H9 (cell line): ENCODE results near the gene RCAN2. TPM values are rescaled to one million over a fixed set of nuclear protein-coding genes. Genes with fewer than 3 reads are reported as not detected.

Experiments used
- DNase-seq: peaks from one replicate; pipeline ENCODE4 v3.0.0-alpha.2; 2017
- H2AFZ ChIP-seq: one replicate; pipeline ENCODE4 v1.6.1; 2013; ENCODE audit warnings: mild to moderate bottlenecking, low read length, control low read depth, moderate library complexity
- H2AK5ac ChIP-seq: 2 replicates; pipeline ENCODE4 v1.6.1; 2013; ENCODE audit warnings: low read length, control low read depth, mixed read lengths; ENCODE audit not compliant: insufficient read length
- H2BK120ac ChIP-seq: one replicate; pipeline ENCODE4 v1.6.1; 2013; ENCODE audit warnings: low read depth, mild to moderate bottlenecking, low read length, control low read depth, inconsistent platforms; ENCODE audit not compliant: poor library complexity, severe bottlenecking
- H2BK12ac ChIP-seq: 2 replicates; pipeline ENCODE4 v1.6.1; 2013; ENCODE audit warnings: low read length, control low read depth, mixed read lengths, low read depth; ENCODE audit not compliant: insufficient read length
- H2BK15ac ChIP-seq: 2 replicates; pipeline ENCODE4 v1.6.1; 2013; ENCODE audit warnings: low read depth, low read length, control low read depth
- H2BK20ac ChIP-seq: one replicate; pipeline ENCODE4 v1.6.1; 2013; ENCODE audit warnings: low read depth, mild to moderate bottlenecking, low read length, control low read depth, inconsistent platforms; ENCODE audit not compliant: poor library complexity, severe bottlenecking
- H2BK5ac ChIP-seq: 2 replicates; pipeline ENCODE4 v1.6.1; 2013; ENCODE audit warnings: low read length, control low read depth, mixed read lengths; ENCODE audit not compliant: insufficient read length
- H3K14ac ChIP-seq: 2 replicates; pipeline ENCODE4 v1.6.1; 2013; ENCODE audit warnings: low read length, control low read depth; ENCODE audit not compliant: insufficient read depth
- H3K18ac ChIP-seq: 2 replicates; pipeline ENCODE4 v1.6.1; 2013; ENCODE audit warnings: low read depth, mild to moderate bottlenecking, mixed read lengths, low read length, control low read depth; ENCODE audit not compliant: insufficient read length
- H3K23ac ChIP-seq: 2 replicates; pipeline ENCODE4 v1.6.1; 2013; ENCODE audit warnings: low read length, control low read depth, mixed read lengths, low read depth; ENCODE audit not compliant: insufficient read length
- H3K23me2 ChIP-seq: 2 replicates; pipeline ENCODE4 v1.6.1; 2013; ENCODE audit warnings: low read depth, mild to moderate bottlenecking, mixed read lengths, low read length, control low read depth; ENCODE audit not compliant: insufficient read length, poor library complexity, severe bottlenecking
- H3K27ac ChIP-seq: 2 replicates; pipeline ENCODE4 v1.5.1; 2013; ENCODE audit warnings: low read length, control low read depth, mixed read lengths, low read depth; ENCODE audit not compliant: insufficient read length
- H3K27me3 ChIP-seq: 2 replicates; pipeline ENCODE4 v1.6.1; 2013; ENCODE audit warnings: low read length, control low read depth, inconsistent platforms; ENCODE audit not compliant: insufficient read depth
- H3K4ac ChIP-seq: 2 replicates; pipeline ENCODE4 v1.6.1; 2013; ENCODE audit warnings: low read depth, mild to moderate bottlenecking, control low read depth, inconsistent platforms, low read length, moderate library complexity
- H3K4me1 ChIP-seq: 2 replicates; pipeline ENCODE4 v1.6.1; 2013; ENCODE audit warnings: low read length, control low read depth, inconsistent platforms; ENCODE audit not compliant: insufficient read depth
- H3K4me2 ChIP-seq: 2 replicates; pipeline ENCODE4 v1.6.1; 2013; ENCODE audit warnings: low read length, control low read depth, mixed read lengths; ENCODE audit not compliant: insufficient read length, insufficient read depth
- H3K56ac ChIP-seq: 2 replicates; pipeline ENCODE4 v1.6.1; 2013; ENCODE audit warnings: low read depth, mild to moderate bottlenecking, mixed read lengths, low read length, control low read depth; ENCODE audit not compliant: insufficient read length
- H3K79me1 ChIP-seq: 2 replicates; pipeline ENCODE4 v1.6.1; 2013; ENCODE audit warnings: low read depth, mild to moderate bottlenecking, moderate library complexity, low read length, control low read depth, inconsistent platforms; ENCODE audit not compliant: insufficient read depth, poor library complexity, severe bottlenecking
- H3K79me2 ChIP-seq: 2 replicates; pipeline ENCODE4 v1.6.1; 2013; ENCODE audit warnings: low read length, control low read depth, inconsistent platforms; ENCODE audit not compliant: insufficient read depth
- H3K9ac ChIP-seq: 2 replicates; pipeline ENCODE4 v1.6.1; 2013; ENCODE audit warnings: low read length, control low read depth, mixed read lengths; ENCODE audit not compliant: insufficient read length; ENCODE audit errors: extremely low read depth
- H3K9me3 ChIP-seq: one replicate; pipeline ENCODE4 v1.6.1; 2013; ENCODE audit warnings: low read depth, low read length, inconsistent platforms; ENCODE audit not compliant: control insufficient read depth
- H3T11ph ChIP-seq: one replicate; pipeline ENCODE4 v1.6.1; 2013; ENCODE audit warnings: mild to moderate bottlenecking, low read length, control low read depth, inconsistent platforms
- H4K20me1 ChIP-seq: one replicate; pipeline ENCODE4 v1.6.1; 2013; ENCODE audit not compliant: control insufficient read depth, insufficient read length, insufficient read depth
- H4K5ac ChIP-seq: 2 replicates; pipeline ENCODE4 v1.6.1; 2013; ENCODE audit warnings: low read depth, mild to moderate bottlenecking, mixed read lengths, low read length, control low read depth; ENCODE audit not compliant: insufficient read length
- H4K8ac ChIP-seq: replicated peaks from 2 replicates; pipeline ENCODE4 v1.6.1; 2013; ENCODE audit warnings: low read length, control low read depth, mixed read lengths, low read depth; ENCODE audit not compliant: insufficient read length
- H4K91ac ChIP-seq: 2 replicates; pipeline ENCODE4 v1.6.1; 2013; ENCODE audit warnings: low read depth, mild to moderate bottlenecking, moderate library complexity, mixed read lengths, low read length, control low read depth; ENCODE audit not compliant: insufficient read length
- H3K27ac Mint-ChIP-seq, 3 experiments: 2 replicates in 2 of 3; 3 replicates in 1 of 3; pipeline ENCODE4 v1.8.0; 2020 to 2021; ENCODE audit warnings: mixed read lengths in 3 of 3, mild to moderate bottlenecking in 1 of 3, moderate library complexity in 1 of 3
- H3K27me3 Mint-ChIP-seq: 2 replicates; pipeline ENCODE4 v1.8.0; 2021; ENCODE audit warnings: low read depth, mild to moderate bottlenecking, moderate library complexity, mixed read lengths
- H3K36me3 Mint-ChIP-seq, 3 experiments: 2 replicates in 2 of 3; 3 replicates in 1 of 3; pipeline ENCODE4 v1.8.0; 2020 to 2021; ENCODE audit warnings: low read depth in 3 of 3, mixed read lengths in 3 of 3; ENCODE audit not compliant: insufficient read depth in 1 of 3
- H3K4me1 Mint-ChIP-seq, 2 experiments: 2 replicates each; pipeline ENCODE4 v1.8.0; 2020; ENCODE audit warnings: mixed read lengths in 2 of 2
- H3K4me3 Mint-ChIP-seq, 2 experiments: 2 replicates in 1 of 2; 3 replicates in 1 of 2; pipeline ENCODE4 v1.8.0; 2020 to 2021; ENCODE audit warnings: mild to moderate bottlenecking in 2 of 2, mixed read lengths in 2 of 2, moderate library complexity in 1 of 2
- H3K9me3 Mint-ChIP-seq, 2 experiments: 2 replicates in 1 of 2; 3 replicates in 1 of 2; pipeline ENCODE4 v1.8.0; 2020; ENCODE audit warnings: mild to moderate bottlenecking in 2 of 2, mixed read lengths in 2 of 2, moderate library complexity in 1 of 2
- CTCF ChIP-seq: fragments of 200-600 bp; sonication (generic); conservative IDR thresholded peaks from 3 replicates; pipeline ENCODE4 v1.8.0; 2021; ENCODE audit warnings: antibody characterized with exemption, mild to moderate bottlenecking
- WGBS: extraction: QIAGEN DNeasy Blood & Tissue Kit; methylation state at CpG from one replicate; pipeline ENCODE4 v1.1.7; 2013; ENCODE audit warnings: missing lambda C conversion rate, low lambda C conversion rate, mixed read lengths; ENCODE audit not compliant: insufficient read length; ENCODE audit errors: extremely low coverage; 5-methylcytosine and 5-hydroxymethylcytosine counted together
- total RNA-seq: library from RNA; stranded (reverse); gene quantifications from 2 replicates; pipeline ENCODE4 v1.2.1, GENCODE V29; 2021

Gene RCAN2
- total RNA-seq, 1 experiment from 2014 or later, result 3.0 TPM

- H3K27me3 ChIP-seq, result no peaks in the 10 kb centered on the region
- H3K27ac Mint-ChIP-seq, result no peak overlapping the region
Measured at GRCh38 chr6:46334442-46334841, 156.8 kb downstream of the RCAN2 start.

More at GRCh38 chr6:46334442-46334841, 156.8 kb downstream of the RCAN2 start:
- H3K4me1 ChIP-seq, result no peaks in the 10 kb centered on the region
- no peak overlapping the region for H2BK20ac ChIP-seq
- H3K9ac ChIP-seq, result no peak overlapping the region
- H3K4ac ChIP-seq, result no peak overlapping the region
- no peak overlapping the region for H3K56ac ChIP-seq
- WGBS, result no CpG with 5 or more reads among the region's 3 CpGs
- H3K14ac ChIP-seq, result no peak overlapping the region
- no peak overlapping the region for H4K8ac ChIP-seq
- no peak overlapping the region for H3K4me3 Mint-ChIP-seq
- no peak overlapping the region for H3K18ac ChIP-seq
- DNase-seq, result no peak
- H2AFZ ChIP-seq, result no peak overlapping the region
- no peaks in the 10 kb centered on the region for H3K79me1 ChIP-seq
- H2AK5ac ChIP-seq, result no peak overlapping the region
- H3K23me2 ChIP-seq, result no peaks in the 10 kb centered on the region
- no peaks in the 10 kb centered on the region for H3K4me1 Mint-ChIP-seq
- H4K20me1 ChIP-seq, result no peaks in the 10 kb centered on the region
- H3K23ac ChIP-seq, result no peak overlapping the region
- H3K27ac ChIP-seq, result no peak overlapping the region
- no peak overlapping the region for H4K91ac ChIP-seq
- H3K9me3 Mint-ChIP-seq, result no peaks in the 10 kb centered on the region
- H3K27me3 Mint-ChIP-seq, result no peaks in the 10 kb centered on the region
- no peak overlapping the region for H2BK12ac ChIP-seq
- no peak overlapping the region for H3K4me2 ChIP-seq
- no peaks in the 10 kb centered on the region for H3K79me2 ChIP-seq
- no peaks in the 10 kb centered on the region for H3K36me3 Mint-ChIP-seq
- no peak overlapping the region for H4K5ac ChIP-seq
- H3T11ph ChIP-seq, result no peak overlapping the region
- H2BK5ac ChIP-seq, result no peak overlapping the region
- no peak overlapping the region for H2BK15ac ChIP-seq
- no peak for TF ChIP-seq CTCF
- no peak overlapping the region for H2BK120ac ChIP-seq
- no peaks in the 10 kb centered on the region for H3K9me3 ChIP-seq
